ENCODE data around the gene UTP14C. TPM values are rescaled to one million over a fixed set of nuclear protein-coding genes. Genes with fewer than 3 reads are reported as not detected.
A peak's percentile ranks its signal among the peaks of the same experiment; 100 is the strongest.
"Not testable (repeated sequence)": the region's sequence is repeated elsewhere in the genome, so short reads cannot be mapped to it uniquely, and the experiment has no call there.

Gene UTP14C
- polyA plus RNA-seq, 4 donors = 30.6 to 37.3 (median 33.2) TPM

- DNase-seq (ENCODE audit: low read depth in 4 of 4, low spot score in 2 of 4) = no peak
Measured at GRCh38 chr13:52003541-52003940, 20.9 kb upstream of the UTP14C start.

GRCh38 chr13:52004511-52005170 is 19.9 kb upstream of the UTP14C start:
- DNase-seq (ENCODE audit: low read depth in 4 of 4, low spot score in 2 of 4) = no peak

GRCh38 chr13:52005841-52006522 is 18.5 kb upstream of the UTP14C start:
- DNase-seq (ENCODE audit: low read depth in 4 of 4, low spot score in 2 of 4) = no peak

GRCh38 chr13:52006523-52007245 is 17.8 kb upstream of the UTP14C start:
- no peak for DNase-seq (ENCODE audit: low read depth in 4 of 4, low spot score in 2 of 4)

- no peak for DNase-seq (ENCODE audit: low read depth in 4 of 4, low spot score in 2 of 4)
Measured at GRCh38 chr13:52009946-52010345, 14.5 kb upstream of the UTP14C start.

GRCh38 chr13:52010890-52011631 is 13.4 kb upstream of the UTP14C start, which contains the start of gene ATP7B:
ATP7B (minus strand) TSS chr13:52011450; CDS start chr13:52011337, 113 bp downstream.
- no peak for DNase-seq (ENCODE audit: low read depth in 4 of 4, low spot score in 2 of 4)

GRCh38 chr13:52011632-52012511 is 12.6 kb upstream of the UTP14C start, which contains the start of gene ALG11:
ALG11 (plus strand) TSS chr13:52012398; CDS start chr13:52012419, 21 bp downstream.
- DNase-seq (ENCODE audit: low read depth in 4 of 4, low spot score in 2 of 4) = peak; percentile 90 to 99 (median 96)

- DNase-seq (ENCODE audit: low read depth in 4 of 4, low spot score in 2 of 4) = no peak
Measured at GRCh38 chr13:52012512-52012836, 12.0 kb upstream of the UTP14C start.

GRCh38 chr13:52016296-52016695 is 8.2 kb upstream of the UTP14C start:
- no peak for DNase-seq (ENCODE audit: low read depth in 4 of 4, low spot score in 2 of 4)

- DNase-seq (ENCODE audit: low read depth in 4 of 4, low spot score in 2 of 4) = no peak
Measured at GRCh38 chr13:52020191-52020590, 4.3 kb upstream of the UTP14C start.

- no peak for DNase-seq (ENCODE audit: low read depth in 4 of 4, low spot score in 2 of 4)
Measured at GRCh38 chr13:52022356-52022755, 2.1 kb upstream of the UTP14C start.

GRCh38 chr13:52025475-52026245 is 1.2 kb downstream of the UTP14C start:
- no peak for DNase-seq (ENCODE audit: low read depth in 4 of 4, low spot score in 2 of 4)

GRCh38 chr13:52026246-52026626 is 1.7 kb downstream of the UTP14C start:
- DNase-seq (ENCODE audit: low read depth in 4 of 4, low spot score in 2 of 4) = no peak

- no peak for DNase-seq (ENCODE audit: low read depth in 4 of 4, low spot score in 2 of 4)
Measured at GRCh38 chr13:52027832-52028231, 3.3 kb downstream of the UTP14C start.

GRCh38 chr13:52029569-52029968 is 5.1 kb downstream of the UTP14C start:
- no peak for DNase-seq (ENCODE audit: low read depth in 4 of 4, low spot score in 2 of 4)

- DNase-seq (ENCODE audit: low read depth in 4 of 4, low spot score in 2 of 4) = not testable (repeated sequence)
Measured at GRCh38 chr13:52030401-52030800, 5.9 kb downstream of the UTP14C start.

- no peak for DNase-seq (ENCODE audit: low read depth in 4 of 4, low spot score in 2 of 4)
Measured at GRCh38 chr13:52033039-52033438, 8.5 kb downstream of the UTP14C start.

- no peak for DNase-seq (ENCODE audit: low read depth in 4 of 4, low spot score in 2 of 4)
Measured at GRCh38 chr13:52034616-52035226, 10.2 kb downstream of the UTP14C start.

- DNase-seq (ENCODE audit: low read depth in 4 of 4, low spot score in 2 of 4) = no peak
Measured at GRCh38 chr13:52036037-52036436, 11.5 kb downstream of the UTP14C start.

Measured in left renal cortex interstitium (tissue), 4 donors.